K562 (cell line): ENCODE results near the gene PNMA8A. TPM values are rescaled to one million over a fixed set of nuclear protein-coding genes. Genes with fewer than 3 reads are reported as not detected.
"Not testable (repeated sequence)": the region's sequence is repeated elsewhere in the genome, so short reads cannot be mapped to it uniquely, and the experiment has no call there.

ENCODE experiments used
- ATAC-seq: fragments of 200-7000 bp; cut with Tn5 transposase; 3 replicates; pipeline ENCODE4 v1.9.1; 2020; ENCODE audit warnings: moderate library complexity
- BruUV-seq: library from RNA; stranded (reverse); fragments of 400-500 nt; replicated peaks from 2 replicates; lab custom pipeline; 2021; lab: Mats Ljungman, UMichigan
- CTCF ChIA-PET: fragments of 300-600 bp; formaldehyde crosslinking; extraction: SDS; loops from one replicate; lab custom pipeline; 2021; ENCODE audit warnings: low intra/inter-chr PET ratio; lab: Yijun Ruan, JAX
- POLR2A ChIA-PET: fragments of 300-600, 350-650 bp; sonication (Branson Sonifier 250); formaldehyde crosslinking; extraction: SDS; loops from one replicate; lab custom pipeline; 2021; ENCODE audit warnings: antibody characterized with exemption, inconsistent platforms; lab: Yijun Ruan, JAX
- DNase-seq, 4 experiments: peaks; one replicate each; pipeline versions ENCODE4 v3.0.0 to v3.0.0-alpha.2; 2011 to 2018; ENCODE audit warnings: low spot score in 3 of 4, mixed read lengths in 3 of 4; ENCODE audit errors: extremely low read depth in 1 of 4
- FAIRE-seq: peaks from 2 replicates; lab custom pipeline; 2011; peaks lifted over from hg19 to GRCh38; lab: Jason Lieb, UNC
- H2AFZ ChIP-seq: 2 replicates; pipeline ENCODE4 v1.6.0; 2011; ENCODE audit warnings: low read depth, low read length, control low read depth, inconsistent platforms
- H3K27ac ChIP-seq: fragments of 200-600 bp; 3 replicates; pipeline ENCODE4 v1.8.0; 2011; ENCODE audit warnings: low read depth, mild to moderate bottlenecking, control low read depth, inconsistent platforms, low read length, moderate library complexity, mixed read lengths; ENCODE audit errors: extremely low read depth
- H3K27me3 ChIP-seq, 2 experiments: fragments of 300-600 bp in 1 of 2; 2 replicates in 1 of 2; 3 replicates in 1 of 2; pipeline versions ENCODE4 v1.6.0 to v1.8.0; 2011; ENCODE audit warnings: inconsistent platforms in 2 of 2, low read length in 2 of 2, mild to moderate bottlenecking in 1 of 2, mixed read lengths in 1 of 2, moderate library complexity in 1 of 2; ENCODE audit not compliant: control insufficient read depth in 2 of 2, insufficient read depth in 2 of 2
- H3K36me3 ChIP-seq: fragments of 300-600 bp; 3 replicates; pipeline ENCODE4 v1.8.0; 2011; ENCODE audit warnings: mild to moderate bottlenecking, low read length, inconsistent platforms; ENCODE audit not compliant: control insufficient read depth, insufficient read depth
- H3K4me1 ChIP-seq, 2 experiments: fragments of 200-600 bp in 1 of 2; replicated peaks in 1 of 2; 2 replicates in 1 of 2; 3 replicates in 1 of 2; pipeline versions ENCODE4 v1.5.1 to v1.8.0; 2011; ENCODE audit warnings: inconsistent platforms in 2 of 2, low read length in 2 of 2, mild to moderate bottlenecking in 1 of 2, mixed read lengths in 1 of 2, moderate library complexity in 1 of 2; ENCODE audit not compliant: control insufficient read depth in 2 of 2, insufficient read depth in 2 of 2
- H3K4me2 ChIP-seq: 2 replicates; pipeline ENCODE4 v1.6.1; 2011; ENCODE audit warnings: low read length, control low read depth, inconsistent platforms, mixed read lengths; ENCODE audit not compliant: insufficient read depth
- H3K4me3 ChIP-seq: fragments of 200-600 bp; sonication (generic), shearing (Covaris generic); 2 replicates; pipeline ENCODE4 v1.5.1; 2016; ENCODE audit warnings: control low read depth, inconsistent platforms
- H3K79me2 ChIP-seq: fragments of 200-600 bp; 3 replicates; pipeline ENCODE4 v1.8.0; 2011; ENCODE audit warnings: low read length, inconsistent platforms; ENCODE audit not compliant: control insufficient read depth, insufficient read depth
- H3K9ac ChIP-seq, 2 experiments: 2 replicates each; pipeline versions ENCODE4 v1.6.0 to v1.6.1; 2011; ENCODE audit warnings: low read depth in 2 of 2, low read length in 2 of 2, control low read depth in 1 of 2, inconsistent platforms in 1 of 2, mild to moderate bottlenecking in 1 of 2, mixed read lengths in 1 of 2; ENCODE audit not compliant: insufficient read depth in 1 of 2
- H3K9me1 ChIP-seq: one replicate; pipeline ENCODE4 v1.6.0; 2011; ENCODE audit warnings: inconsistent platforms, mild to moderate bottlenecking, low read length, moderate library complexity; ENCODE audit not compliant: control insufficient read depth, insufficient read depth
- H3K9me3 ChIP-seq: replicated peaks from 2 replicates; pipeline ENCODE4 v1.5.1; 2011; ENCODE audit warnings: low read depth, low read length, inconsistent platforms; ENCODE audit not compliant: control insufficient read depth, insufficient read depth
- H4K20me1 ChIP-seq: replicated peaks from 2 replicates; pipeline ENCODE4 v1.6.1; 2011; ENCODE audit warnings: low read length, inconsistent platforms, mixed read lengths; ENCODE audit not compliant: control insufficient read depth, insufficient read depth
- ARID2 ChIP-seq: fragments of 450-650 bp; IDR thresholded peaks from 2 replicates; pipeline ENCODE4 v1.6.1; 2017; ENCODE audit warnings: antibody characterized with exemption, mild to moderate bottlenecking
- BRF1 ChIP-seq: IDR thresholded peaks from 3 replicates; pipeline ENCODE4 v1.6.1; 2011; ENCODE audit warnings: borderline replicate concordance, mild to moderate bottlenecking; ENCODE audit not compliant: insufficient read length; ENCODE audit errors: extremely low read depth
- CTCF ChIP-seq, 3 experiments: IDR thresholded peaks in 2 of 3; conservative IDR thresholded peaks in 1 of 3; 2 replicates each; pipeline ENCODE4 v1.5.1; 2011 to 2012; ENCODE audit warnings: low read length in 3 of 3, mild to moderate bottlenecking in 3 of 3, control low read depth in 2 of 3, improper control_type of control experiment in 1 of 3, inconsistent platforms in 1 of 3, low read depth in 1 of 3, mixed read lengths in 1 of 3, moderate library complexity in 1 of 3; ENCODE audit not compliant: insufficient read depth in 2 of 3
- KAT8 ChIP-seq: fragments of 450-650 bp; IDR thresholded peaks from 2 replicates; pipeline ENCODE4 v1.6.1; 2016; ENCODE audit warnings: low read depth, mild to moderate bottlenecking
- KDM1A ChIP-seq, 2 experiments: fragments of 450-650 bp; IDR thresholded peaks; 2 replicates each; pipeline ENCODE4 v1.6.1; 2016; ENCODE audit warnings: mild to moderate bottlenecking in 2 of 2
- NCOA2 ChIP-seq, 2 experiments: fragments of 450-650 bp; IDR thresholded peaks; 2 replicates each; pipeline ENCODE4 v1.6.1; 2018; ENCODE audit warnings: mild to moderate bottlenecking in 2 of 2, moderate library complexity in 1 of 2; ENCODE audit not compliant: partially characterized antibody in 2 of 2
- NRF1 ChIP-seq, 2 experiments: fragments of 450-650 bp; IDR thresholded peaks in 1 of 2; conservative IDR thresholded peaks in 1 of 2; 2 replicates each; pipeline ENCODE4 v1.6.1; 2014; ENCODE audit warnings: mild to moderate bottlenecking in 2 of 2
- RAD21 ChIP-seq, 2 experiments: fragments of 250-450 bp in 1 of 2; fragments of 450-650 bp in 1 of 2; sonication (Bioruptor Pico) in 1 of 2; formaldehyde crosslinking in 1 of 2; IDR thresholded peaks in 1 of 2; conservative IDR thresholded peaks in 1 of 2; 2 replicates each; pipeline versions ENCODE4 v1.4.0 to v1.8.0; 2020 to 2022; ENCODE audit warnings: mild to moderate bottlenecking in 2 of 2, moderate library complexity in 1 of 2
- RBM25 ChIP-seq: fragments of 200-400 bp; formaldehyde crosslinking; IDR thresholded peaks from 2 replicates; pipeline ENCODE4 v1.6.1; 2018; ENCODE audit warnings: low read length, low read depth, moderate library complexity; ENCODE audit not compliant: severe bottlenecking
- ZNF146 ChIP-seq: IDR thresholded peaks from one replicate; pipeline ENCODE4 v1.6.1; 2018; ENCODE audit warnings: missing compliant biosample characterization; ENCODE audit not compliant: unreplicated experiment
- ZZZ3 ChIP-seq: fragments of 450-650 bp; IDR thresholded peaks from 2 replicates; pipeline ENCODE4 v1.6.1; 2016; ENCODE audit warnings: antibody characterized with exemption, mild to moderate bottlenecking, moderate library complexity
- WGBS: fragments of 100-300 bp; shearing (Covaris generic); methylation state at CpG from one replicate; pipeline ENCODE4 v1.1.6; 2016; ENCODE audit warnings: low coverage, mixed read lengths; ENCODE audit not compliant: insufficient coverage; ENCODE audit errors: missing lambda C conversion rate; 5-methylcytosine and 5-hydroxymethylcytosine counted together
- in situ Hi-C: fragments of 300-500 bp; cut with MboI; formaldehyde crosslinking; loops from 4 replicates; pipeline ENCODE4 v1.15.0; 2018; ENCODE audit warnings: inconsistent platforms, mixed read lengths
- intact Hi-C: fragments of 100-400 bp; cut with micrococcal nuclease; formaldehyde crosslinking; loops from 2 replicates; pipeline ENCODE4 v1.14.2; 2022
- polyA plus RNA-seq, 8 experiments: library from polyadenylated mRNA; depleted of rRNA in 4 of 8; stranded (reverse) in 5 of 8; unstranded in 3 of 8; fragments of >200 nt; fragmentation: Nextera tagmentation in 2 of 8; fragmentation: Illumina TruSeq in 1 of 8; extraction: Ambion mirVana in 2 of 8; extraction: Trizol in 1 of 8; gene quantifications; 2 replicates each; pipeline versions ENCODE4 v1.2.1 to v1.2.3, GENCODE V29; 2011 to 2014; ENCODE audit warnings: inconsistent platforms in 1 of 8, missing spikeins in 1 of 8
- total RNA-seq, 7 experiments: library from RNA; depleted of rRNA in 6 of 7; stranded (reverse); fragments of >200 nt in 6 of 7; fragmentation: Illumina TruSeq in 2 of 7; extraction: Trizol in 2 of 7; gene quantifications; 2 replicates each; pipeline versions ENCODE4 v1.2.1 to v1.2.3, GENCODE V29; 2011 to 2021; ENCODE audit warnings: low replicate concordance in 1 of 7

The PNMA8A gene
- total and polyA plus RNA-seq, 9 of the 15 experiments (the other 6 are each of a cell fraction or from before 2014, with no cell fraction given): 6.6 to 23.8 (median 14.9) TPM

GRCh38 chr19:46433470-46433869 lies 37.9 kb downstream of the PNMA8A start:
- ATAC-seq, H3K9ac ChIP-seq, H3K9me3 ChIP-seq, H3K9me1 ChIP-seq, H2AFZ ChIP-seq, H4K20me1 ChIP-seq, BruUV-seq, H3K27ac ChIP-seq, DNase-seq, H3K79me2 ChIP-seq, H3K4me3 ChIP-seq, FAIRE-seq, H3K36me3 ChIP-seq, in situ Hi-C loops, H3K4me2 ChIP-seq, H3K4me1 ChIP-seq: not testable (repeated sequence)
- TF ChIP-seq KDM1A (IDR thresholded peaks at IDR 0.05) (0 out of 4 replicates have a peak, but pooled peaks of 1 of the 2 experiments have one; percentile 40), RBM25 (peak; percentile 85), ZNF146 (CRISPR knock-in tag) (peak; percentile 97)
- ChIA-PET POLR2A (interaction anchor here (1.0 kb wide), 1 partner anchor 17 kb away, joined by 3 read pairs; no protein-coding TSS in a partner anchor), CTCF (interaction anchor here (0.6 kb wide), 1 partner anchor 32 kb away, joined by 4 read pairs; no protein-coding TSS in a partner anchor)
- WGBS: 23% methylated on average over 7 of the region's 7 CpGs
- H3K27me3 ChIP-seq: peaks cover 19 to 21% of the 10 kb centered on the region in 2 experiments
- intact Hi-C loops: loop anchor here (2.0 kb wide), 1 partner anchor 29 kb away; no protein-coding TSS in a partner anchor

- no peak overlapping the region for H3K9ac ChIP-seq
- no peak overlapping the region for H3K27ac ChIP-seq
- ChIA-PET CTCF (interaction anchor here (0.5 to 1.3 kb wide), 3 partner anchors 29 to 85 kb away, joined by 3 to 11 read pairs (median 5); no protein-coding TSS in a partner anchor), POLR2A (interaction anchor here (0.7 to 1.4 kb wide), 8 partner anchors 12 to 238 kb away, joined by 3 to 8 read pairs (median 4); partner anchors contain the start of gene CCDC8)
- WGBS: 12% methylated on average over 5 of the region's 10 CpGs
- no peak overlapping the region for H3K4me2 ChIP-seq
- H3K9me3 ChIP-seq: no peaks in the 10 kb centered on the region
- no peak overlapping the region for H2AFZ ChIP-seq
- no TSS peak for BruUV-seq
- in situ Hi-C loops: no loop called here
- H3K4me3 ChIP-seq: no peak overlapping the region
- H3K27me3 ChIP-seq: peaks cover 35 to 37% of the 10 kb centered on the region in 2 experiments
- DNase-seq (peak; percentile 36 to 60 (median 48)), FAIRE-seq (no peak), ATAC-seq (peak; percentile 90)
- H3K36me3 ChIP-seq: no peaks in the 10 kb centered on the region
- no peaks in the 10 kb centered on the region for H3K79me2 ChIP-seq
- H3K4me1 ChIP-seq: peaks cover 0 to 11% of the 10 kb centered on the region in 2 experiments; a peak in 2 of 5 replicates
- H3K9me1 ChIP-seq: no peaks in the 10 kb centered on the region
- intact Hi-C loops: loop anchor here (2.0 kb wide), 1 partner anchor 27 kb away; no protein-coding TSS in a partner anchor
- H4K20me1 ChIP-seq: no peaks in the 10 kb centered on the region; the same call in 1 of the 2 replicates
- 0 out of 4 replicates have a peak, but pooled peaks of 1 of the 2 experiments have one; percentile 15 for TF ChIP-seq NRF1 (conservative IDR thresholded peaks at IDR 0.05 in 1 of 2, IDR thresholded peaks at IDR 0.05 in 1 of 2)
- TF ChIP-seq ZZZ3: no peak
- no peak for TF ChIP-seq NCOA2 (IDR thresholded peaks at IDR 0.05; ENCODE audit: partially characterized antibody in 2 of 2)
- TF ChIP-seq BRF1: no peak
- peak; percentile 66 to 85 (median 79) for TF ChIP-seq CTCF (IDR thresholded peaks at IDR 0.05 in 2 of 3, conservative IDR thresholded peaks at IDR 0.05 in 1 of 3; ENCODE audit: insufficient read depth in 2 of 3, low read depth in 1 of 3, low read length in 3 of 3)
- TF ChIP-seq ARID2: peak; percentile 72; the same call in 1 of the 2 replicates
- TF ChIP-seq RAD21 (CRISPR knock-in tag; conservative IDR thresholded peaks at IDR 0.05 in 1 of 2, IDR thresholded peaks at IDR 0.05 in 1 of 2): peak; percentile 21 to 74; a peak in 2 of 4 replicates
- TF ChIP-seq KAT8: no peak
These were observed 39.5 kb downstream of the PNMA8A start for GRCh38 chr19:46431824-46432223.
